ENCODE results near the gene CFAP69. TPM values are rescaled to one million over a fixed set of nuclear protein-coding genes. Genes with fewer than 3 reads are reported as not detected.

The CFAP69 gene
- total RNA-seq, 1 experiment from 2014 or later: 4.1 TPM

GRCh38 chr7:90326500-90326899 lies 81.5 kb downstream of the CFAP69 start:
- Histone ChIP-seq H3K27ac (ENCODE audit: low read depth, low read length) (no peak overlapping the region), H3K9ac (ENCODE audit: low read length) (no peak overlapping the region), H3K4me1 (ENCODE audit: control insufficient read depth in 1 of 2, insufficient read depth in 2 of 2, low read length in 2 of 2) (no peaks in the 10 kb centered on the region), H3K9me3 (ENCODE audit: control insufficient read depth in 1 of 2, insufficient read depth in 1 of 2, low read depth in 1 of 2, low read length in 2 of 2) (no peaks in the 10 kb centered on the region), H4K20me1 (ENCODE audit: insufficient read depth) (no peaks in the 10 kb centered on the region), H3K9me2 (ENCODE audit: insufficient read depth) (no peaks in the 10 kb centered on the region; the same call in 1 of the 2 replicates), H3K4me3 (replicated peaks in 1 of 2; ENCODE audit: low read depth in 1 of 2, low read length in 2 of 2) (no peak overlapping the region), H3K4me2 (ENCODE audit: low read length) (no peak overlapping the region), H3K36me3 (ENCODE audit: control insufficient read depth in 1 of 2, insufficient read depth in 2 of 2, low read length in 2 of 2) (no peaks in the 10 kb centered on the region), H3K79me2 (ENCODE audit: insufficient read depth, low read length) (no peaks in the 10 kb centered on the region), H2AFZ (ENCODE audit: low read depth, low read length, poor library complexity, severe bottlenecking) (no peak overlapping the region), H3K27me3 (ENCODE audit: insufficient read depth, low read length) (no peaks in the 10 kb centered on the region)
- intact Hi-C loops (cut with micrococcal nuclease): no loop called here
- ChIA-PET CTCF (no interaction called here), RAD21 (ENCODE audit: low non-redundant PET in 1 of 2, low total read pairs in 2 of 2, uncharacterized antibody in 2 of 2, unreplicated experiment in 2 of 2) (no interaction called here), POLR2A (no interaction called here)
- no TSS peak for BruUV-seq (replicated peaks)
- DNase-seq (ENCODE audit: low read depth, low spot score) (no peak), ATAC-seq (no peak)
- TF ChIP-seq SIN3A (IDR thresholded peaks at IDR 0.05; ENCODE audit: low read depth) (no peak), YY1 (IDR thresholded peaks at IDR 0.05; ENCODE audit: extremely low read depth, insufficient replicate concordance, low read depth, low read length) (no peak), POLR2A (IDR thresholded peaks at IDR 0.05; ENCODE audit: borderline replicate concordance, extremely low read depth, insufficient read depth, insufficient read length) (no peak), EGR1 (IDR thresholded peaks at IDR 0.05; ENCODE audit: low read depth) (no peak), REST (IDR thresholded peaks at IDR 0.05; ENCODE audit: low read depth) (no peak), EZH2phosphoT487 (IDR thresholded peaks at IDR 0.05; ENCODE audit: borderline replicate concordance) (no peak), SRF (IDR thresholded peaks at IDR 0.05; ENCODE audit: low read depth) (no peak), FOSL1 (IDR thresholded peaks at IDR 0.05; ENCODE audit: low read depth) (no peak), ATF3 (IDR thresholded peaks at IDR 0.05) (no peak), CTCF (IDR thresholded peaks at IDR 0.05 in 2 of 3, conservative IDR thresholded peaks at IDR 0.05 in 1 of 3; ENCODE audit: borderline replicate concordance in 1 of 3, insufficient read depth in 1 of 3, low read depth in 2 of 3, low read length in 2 of 3) (no peak), ZFX (IDR thresholded peaks at IDR 0.05) (no peak), RAD21 (IDR thresholded peaks at IDR 0.05; ENCODE audit: low read depth) (no peak), CEBPB (IDR thresholded peaks at IDR 0.05; ENCODE audit: low read depth) (no peak), CBX3 (IDR thresholded peaks at IDR 0.05; ENCODE audit: low read depth) (no peak), ZNF274 (IDR thresholded peaks at IDR 0.05; ENCODE audit: low read depth, low read length) (no peak), EZH2 (IDR thresholded peaks at IDR 0.05) (no peak)
